Esophagus squamous epithelium (tissue), 4 donors: ENCODE measurements around the gene ZSWIM6.

Experiments used
- POLR2A ChIP-seq, 4 donors: fragments of 450-650 bp; IDR thresholded peaks; one replicate each; pipeline ENCODE4 v1.6.1; 2017; ENCODE audit warnings: antibody characterized with exemption in 4 of 4, mild to moderate bottlenecking in 4 of 4, moderate library complexity in 3 of 4
- TF ChIP-seq, protein P1 (sequence below), 6 experiments: fragments of 450-650 bp in 4 of 6; fragments of 200-600 bp in 2 of 6; sonication (generic) in 2 of 6; IDR thresholded peaks; one replicate each; pipeline ENCODE4 v1.5.1; 2016 to 2019; ENCODE audit warnings: antibody characterized with exemption in 6 of 6, mild to moderate bottlenecking in 4 of 6, moderate library complexity in 4 of 6

DNA sequence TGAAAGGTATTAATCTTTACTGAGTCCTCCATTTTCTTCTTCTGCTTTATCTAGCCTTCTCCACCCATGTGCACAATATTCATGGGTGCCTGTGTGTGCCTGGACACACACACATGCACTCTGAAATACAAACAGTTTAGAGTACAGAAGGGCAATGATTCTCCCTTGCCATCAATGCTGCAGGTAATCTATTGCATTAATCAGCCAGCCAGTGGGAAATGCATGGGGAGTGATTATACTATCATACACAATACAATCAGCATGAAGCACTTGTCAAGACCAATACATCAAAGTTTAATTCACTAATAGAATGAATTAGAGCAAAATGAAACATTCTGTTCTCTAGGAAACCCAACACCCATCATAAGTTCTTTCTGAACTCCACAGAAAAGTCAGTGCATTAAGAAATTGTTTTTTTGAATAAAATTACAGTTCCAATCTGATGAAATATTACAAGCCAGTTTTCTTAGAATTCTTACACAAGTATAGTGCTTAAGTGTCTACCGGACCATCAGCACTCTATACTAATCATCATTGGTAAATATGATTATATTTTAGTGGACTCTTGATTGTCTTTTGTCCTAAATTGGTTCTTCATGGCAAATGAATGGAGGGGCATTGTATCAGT is 172.2 kb downstream of the ZSWIM6 start:
- TF ChIP-seq, protein P1, sequence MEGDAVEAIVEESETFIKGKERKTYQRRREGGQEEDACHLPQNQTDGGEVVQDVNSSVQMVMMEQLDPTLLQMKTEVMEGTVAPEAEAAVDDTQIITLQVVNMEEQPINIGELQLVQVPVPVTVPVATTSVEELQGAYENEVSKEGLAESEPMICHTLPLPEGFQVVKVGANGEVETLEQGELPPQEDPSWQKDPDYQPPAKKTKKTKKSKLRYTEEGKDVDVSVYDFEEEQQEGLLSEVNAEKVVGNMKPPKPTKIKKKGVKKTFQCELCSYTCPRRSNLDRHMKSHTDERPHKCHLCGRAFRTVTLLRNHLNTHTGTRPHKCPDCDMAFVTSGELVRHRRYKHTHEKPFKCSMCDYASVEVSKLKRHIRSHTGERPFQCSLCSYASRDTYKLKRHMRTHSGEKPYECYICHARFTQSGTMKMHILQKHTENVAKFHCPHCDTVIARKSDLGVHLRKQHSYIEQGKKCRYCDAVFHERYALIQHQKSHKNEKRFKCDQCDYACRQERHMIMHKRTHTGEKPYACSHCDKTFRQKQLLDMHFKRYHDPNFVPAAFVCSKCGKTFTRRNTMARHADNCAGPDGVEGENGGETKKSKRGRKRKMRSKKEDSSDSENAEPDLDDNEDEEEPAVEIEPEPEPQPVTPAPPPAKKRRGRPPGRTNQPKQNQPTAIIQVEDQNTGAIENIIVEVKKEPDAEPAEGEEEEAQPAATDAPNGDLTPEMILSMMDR (IDR thresholded peaks at IDR 0.05): no peak
- TF ChIP-seq POLR2A (IDR thresholded peaks at IDR 0.05): no peak
